Uterus (tissue), 4 donors: ENCODE data around the gene DDIT4. TPM values are rescaled to one million over a fixed set of nuclear protein-coding genes. Genes with fewer than 3 reads are reported as not detected.
A peak's percentile ranks its signal among the peaks of the same experiment; 100 is the strongest.

ENCODE experiments used
- DNase-seq, 2 donors: peaks; one replicate each; pipeline ENCODE4 v3.0.0-alpha.2; 2019 to 2020
- H3K27ac ChIP-seq, 2 donors: fragments of 200-600 bp; sonication (generic); 1 replicate in 1 of 2; 2 replicates in 1 of 2; pipeline ENCODE4 v1.5.1; 2016 to 2018
- H3K27me3 ChIP-seq, 2 donors: fragments of 200-600 bp; sonication (generic); one replicate each; pipeline ENCODE4 v1.5.1; 2018 to 2019; ENCODE audit warnings: control low read depth in 1 of 2
- H3K36me3 ChIP-seq, 2 donors: fragments of 200-600 bp; sonication (generic); one replicate each; pipeline ENCODE4 v1.5.1; 2019; ENCODE audit warnings: control low read depth in 1 of 2
- H3K4me1 ChIP-seq, 2 donors: fragments of 200-600 bp; sonication (generic); one replicate each; pipeline ENCODE4 v1.5.1; 2018 to 2019; ENCODE audit warnings: control low read depth in 1 of 2
- H3K4me3 ChIP-seq, 2 donors: fragments of 200-600 bp; sonication (generic); 1 replicate in 1 of 2; 2 replicates in 1 of 2; pipeline ENCODE4 v1.5.1; 2018 to 2019; ENCODE audit warnings: mild to moderate bottlenecking in 1 of 2
- H3K9me3 ChIP-seq, 2 donors: fragments of 200-600 bp; sonication (generic); one replicate each; pipeline ENCODE4 v1.5.1; 2019; ENCODE audit warnings: control low read depth in 1 of 2
- POLR2A ChIP-seq, 2 donors: fragments of 450-650 bp; IDR thresholded peaks; one replicate each; pipeline ENCODE4 v1.6.1; 2016; ENCODE audit warnings: antibody characterized with exemption in 2 of 2, mild to moderate bottlenecking in 1 of 2, moderate library complexity in 1 of 2
- intact Hi-C: fragments of 100-400 bp; cut with DNase I; formaldehyde crosslinking; loops from one replicate; pipeline ENCODE4 v1.15.1; 2023; ENCODE audit warnings: low total_unique reads
- total RNA-seq, 4 donors: library from RNA; depleted of rRNA in 3 of 4; stranded (reverse); fragments of >200 nt in 3 of 4; gene quantifications; one replicate each; pipeline versions ENCODE4 v1.1.0 to v1.2.4, GENCODE V29; 2014 to 2023
- TF ChIP-seq, protein P1 (sequence below), 4 experiments: fragments of 200-600 bp in 2 of 4; fragments of 450-650 bp in 2 of 4; sonication (generic) in 2 of 4; IDR thresholded peaks; one replicate each; pipeline ENCODE4 v1.5.1; 2016 to 2019; ENCODE audit warnings: antibody characterized with exemption in 4 of 4, mild to moderate bottlenecking in 2 of 4, moderate library complexity in 1 of 4
- donor health status: DM: yes; HTN: yes; CAD: no.

DDIT4 gene
- total RNA-seq, 4 donors from 2014 or later = 118 to 210 (median 145) TPM

DNA sequence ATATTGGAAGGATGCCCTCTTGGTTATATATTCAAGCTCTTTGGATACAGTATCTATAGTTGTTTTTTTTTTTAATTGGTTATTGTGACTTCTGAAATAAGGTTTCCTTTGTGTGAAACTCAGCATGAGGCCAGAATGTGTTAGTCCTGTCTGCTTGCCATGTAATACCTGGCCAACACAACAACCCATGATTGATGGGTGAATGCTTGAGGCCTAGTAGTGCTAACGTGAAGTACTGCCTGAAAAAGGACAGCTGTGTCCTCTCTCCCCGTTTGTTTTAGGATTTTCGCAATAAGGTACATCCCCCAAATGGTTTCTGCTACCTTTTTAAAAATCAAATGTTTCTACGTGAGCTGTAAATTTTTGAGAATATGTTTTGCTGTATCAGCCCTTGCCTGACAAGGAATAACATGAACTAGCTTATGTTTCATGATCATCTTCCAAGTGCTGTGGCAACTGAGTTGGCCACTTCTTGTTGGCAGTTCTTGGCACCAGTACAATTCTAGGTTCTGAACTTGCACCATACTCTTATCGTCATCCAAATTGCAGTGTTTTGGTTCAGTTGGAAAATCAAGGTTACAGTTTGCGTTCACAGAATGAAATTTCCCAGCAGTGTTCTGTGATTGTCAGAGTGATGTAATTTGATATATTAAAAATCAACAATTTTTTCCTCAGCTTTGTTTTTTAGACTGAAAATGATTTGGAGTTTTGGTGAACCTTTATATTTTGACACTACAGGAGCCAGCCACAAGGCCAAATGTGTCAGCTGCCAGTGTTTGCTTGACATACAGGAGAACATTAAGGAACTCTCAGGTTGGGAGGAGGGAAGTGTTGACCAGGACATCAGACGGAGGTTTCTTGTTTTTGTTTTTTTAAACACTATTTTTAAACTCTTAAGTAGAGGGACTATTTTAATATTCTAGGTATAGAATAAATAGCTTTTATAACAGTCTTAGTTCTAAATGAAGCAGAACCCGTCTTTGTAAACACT, 44.2 kb upstream of the DDIT4 start:
- Histone ChIP-seq H3K4me1 (peaks cover 0 to 6% of the 10 kb centered on the region in 2 donors), H3K27me3 (no peaks in the 10 kb centered on the region), H3K4me3 (no peak overlapping the region), H3K9me3 (no peaks in the 10 kb centered on the region), H3K36me3 (no peaks in the 10 kb centered on the region), H3K27ac (peak overlapping the region; percentile 35 to 55)
- intact Hi-C loops = no loop called here
- TF ChIP-seq POLR2A (IDR thresholded peaks at IDR 0.05) = no peak
- TF ChIP-seq, protein P1, sequence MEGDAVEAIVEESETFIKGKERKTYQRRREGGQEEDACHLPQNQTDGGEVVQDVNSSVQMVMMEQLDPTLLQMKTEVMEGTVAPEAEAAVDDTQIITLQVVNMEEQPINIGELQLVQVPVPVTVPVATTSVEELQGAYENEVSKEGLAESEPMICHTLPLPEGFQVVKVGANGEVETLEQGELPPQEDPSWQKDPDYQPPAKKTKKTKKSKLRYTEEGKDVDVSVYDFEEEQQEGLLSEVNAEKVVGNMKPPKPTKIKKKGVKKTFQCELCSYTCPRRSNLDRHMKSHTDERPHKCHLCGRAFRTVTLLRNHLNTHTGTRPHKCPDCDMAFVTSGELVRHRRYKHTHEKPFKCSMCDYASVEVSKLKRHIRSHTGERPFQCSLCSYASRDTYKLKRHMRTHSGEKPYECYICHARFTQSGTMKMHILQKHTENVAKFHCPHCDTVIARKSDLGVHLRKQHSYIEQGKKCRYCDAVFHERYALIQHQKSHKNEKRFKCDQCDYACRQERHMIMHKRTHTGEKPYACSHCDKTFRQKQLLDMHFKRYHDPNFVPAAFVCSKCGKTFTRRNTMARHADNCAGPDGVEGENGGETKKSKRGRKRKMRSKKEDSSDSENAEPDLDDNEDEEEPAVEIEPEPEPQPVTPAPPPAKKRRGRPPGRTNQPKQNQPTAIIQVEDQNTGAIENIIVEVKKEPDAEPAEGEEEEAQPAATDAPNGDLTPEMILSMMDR (IDR thresholded peaks at IDR 0.05) = no peak
- DNase-seq = no peak

GRCh38 chr10:72233621-72234020, 40.1 kb upstream of the DDIT4 start:
- Histone ChIP-seq H3K9me3 (no peaks in the 10 kb centered on the region), H3K4me3 (no peak overlapping the region), H3K27ac (no peak overlapping the region), H3K36me3 (no peaks in the 10 kb centered on the region), H3K4me1 (peaks cover 0 to 6% of the 10 kb centered on the region in 2 donors), H3K27me3 (no peaks in the 10 kb centered on the region)
- intact Hi-C loops = no loop called here
- TF ChIP-seq, protein P1 (IDR thresholded peaks at IDR 0.05) = no peak
- TF ChIP-seq POLR2A (IDR thresholded peaks at IDR 0.05) = no peak
- no peak for DNase-seq

DNA sequence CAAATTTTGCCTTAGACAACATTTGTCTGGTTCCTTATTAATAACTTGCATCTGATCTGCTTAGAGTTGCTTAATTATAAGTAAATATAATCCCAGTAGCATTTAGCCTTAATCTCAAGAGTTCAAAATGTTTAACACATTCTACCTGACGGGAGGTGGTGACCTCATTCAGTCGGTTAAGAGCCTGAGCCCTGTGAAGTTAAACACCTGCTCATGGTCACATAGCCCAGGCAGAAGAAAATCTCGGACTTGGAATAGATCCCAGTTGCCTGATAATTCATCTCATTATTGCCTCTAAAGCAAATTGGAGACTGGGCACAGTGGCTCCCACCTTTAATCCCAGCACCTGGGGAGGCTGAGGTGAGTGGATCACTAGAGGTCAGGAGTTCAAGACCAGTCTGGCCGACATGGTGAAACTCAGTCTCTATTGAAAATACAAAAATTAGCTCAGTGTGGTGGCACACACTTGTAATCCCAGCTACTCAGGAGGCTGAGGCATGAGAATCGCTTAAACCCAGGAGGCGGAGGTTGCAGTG, 39.1 kb upstream of the DDIT4 start:
- no peak for DNase-seq
- Histone ChIP-seq H3K27ac (no peak overlapping the region), H3K4me3 (no peak overlapping the region), H3K27me3 (no peaks in the 10 kb centered on the region), H3K36me3 (no peaks in the 10 kb centered on the region), H3K9me3 (no peaks in the 10 kb centered on the region), H3K4me1 (peaks cover 0 to 1% of the 10 kb centered on the region in 2 donors)
- intact Hi-C loops = no loop called here
- no peak for TF ChIP-seq POLR2A (IDR thresholded peaks at IDR 0.05)
- TF ChIP-seq, protein P1 (IDR thresholded peaks at IDR 0.05) = no peak

DNA sequence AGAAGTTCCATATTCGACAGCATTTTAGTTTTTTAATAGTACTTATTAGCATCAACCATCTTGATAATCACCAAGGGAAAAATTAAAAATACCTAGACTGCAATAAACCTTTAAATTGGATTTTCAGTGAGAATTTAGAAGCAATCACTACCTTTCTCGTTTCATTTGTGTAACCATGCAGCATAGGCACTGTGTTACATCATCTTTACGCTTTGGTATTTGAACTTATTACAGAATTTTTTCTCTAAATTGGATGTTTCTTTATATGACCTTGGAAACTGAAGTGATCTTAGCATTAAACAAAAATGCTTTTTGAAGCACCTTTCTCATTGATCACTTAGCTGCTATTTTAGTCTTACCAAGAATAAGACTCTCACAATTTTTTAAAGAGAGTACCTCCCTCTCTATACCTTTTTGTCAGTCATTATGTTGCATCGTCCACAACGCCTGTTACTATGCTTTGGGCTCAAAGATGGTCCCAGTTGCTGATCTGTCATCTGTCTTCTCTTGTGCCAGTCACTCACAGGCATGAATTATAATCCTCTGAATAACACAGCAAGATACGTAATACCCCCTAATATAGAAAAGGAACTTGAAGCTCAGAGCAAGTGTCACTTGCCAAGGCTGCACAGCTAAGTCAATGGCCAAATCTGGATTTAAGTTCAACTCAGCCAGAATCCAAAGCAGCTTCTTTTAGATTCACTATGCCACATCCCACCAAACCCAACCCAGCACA, 38.0 kb upstream of the DDIT4 start:
- no peak for DNase-seq
- Histone ChIP-seq H3K27ac (no peak overlapping the region), H3K36me3 (no peaks in the 10 kb centered on the region)

More for the DNA sequence above, 38.0 kb upstream of the DDIT4 start:
- H3K27me3 ChIP-seq = no peaks in the 10 kb centered on the region
- no peak overlapping the region for H3K4me3 ChIP-seq
- H3K4me1 ChIP-seq = no peaks in the 10 kb centered on the region
- intact Hi-C loops = no loop called here
- no peak for TF ChIP-seq POLR2A (IDR thresholded peaks at IDR 0.05)
- TF ChIP-seq, protein P1 (IDR thresholded peaks at IDR 0.05) = no peak
- H3K9me3 ChIP-seq = no peaks in the 10 kb centered on the region
